Loucy (cell line): ENCODE results near the gene ATP2A2.

ENCODE experiments used
- H2AFZ ChIP-seq: fragments of 200-600 bp; sonication (generic); 2 replicates; pipeline ENCODE4 v1.6.0; 2016; ENCODE audit warnings: antibody characterized with exemption, mild to moderate bottlenecking, low read length, moderate library complexity
- H3F3A ChIP-seq: fragments of 200-600 bp; 2 replicates; pipeline ENCODE4 v1.6.0; 2016; ENCODE audit warnings: antibody characterized with exemption, low read depth, mild to moderate bottlenecking
- H3K27me3 ChIP-seq: fragments of 200-600 bp; sonication (generic); 2 replicates; pipeline ENCODE4 v1.6.1; 2014; ENCODE audit warnings: low read length, mild to moderate bottlenecking; ENCODE audit not compliant: insufficient read depth, poor library complexity, severe bottlenecking
- H3K36me3 ChIP-seq: fragments of 200-600 bp; sonication (generic); 2 replicates; pipeline ENCODE4 v1.6.1; 2016; ENCODE audit warnings: low read length; ENCODE audit not compliant: insufficient read depth
- H3K4me1 ChIP-seq: fragments of 200-600 bp; sonication (generic); 2 replicates; pipeline ENCODE4 v1.5.1; 2014; ENCODE audit warnings: low read length, mild to moderate bottlenecking; ENCODE audit not compliant: insufficient read depth, poor library complexity, severe bottlenecking
- H3K4me2 ChIP-seq: fragments of 200-600 bp; sonication (generic); 2 replicates; pipeline ENCODE4 v1.6.0; 2014; ENCODE audit warnings: antibody characterized with exemption, low read length, low read depth, mild to moderate bottlenecking; ENCODE audit not compliant: poor library complexity, severe bottlenecking
- H3K4me3 ChIP-seq: fragments of 200-600 bp; sonication (generic); 2 replicates; pipeline ENCODE4 v1.5.1; 2014; ENCODE audit warnings: low read length, mild to moderate bottlenecking, mixed read lengths; ENCODE audit not compliant: poor library complexity, severe bottlenecking
- H3K79me2 ChIP-seq: fragments of 200-600 bp; sonication (generic); 2 replicates; pipeline ENCODE4 v1.6.1; 2014; ENCODE audit warnings: low read length; ENCODE audit not compliant: insufficient read depth
- H3K9ac ChIP-seq: fragments of 200-600 bp; sonication (generic); 2 replicates; pipeline ENCODE4 v1.6.0; 2014; ENCODE audit warnings: mild to moderate bottlenecking, low read depth, low read length, moderate library complexity; ENCODE audit not compliant: poor library complexity, severe bottlenecking
- H3K9me2 ChIP-seq: fragments of 200-600 bp; sonication (generic); replicated peaks from 2 replicates; pipeline ENCODE4 v1.6.1; 2016; ENCODE audit warnings: low read depth, low read length, mixed read lengths
- H3K9me3 ChIP-seq: fragments of 200-600 bp; sonication (generic); 2 replicates; pipeline ENCODE4 v1.6.1; 2014; ENCODE audit warnings: mild to moderate bottlenecking, antibody characterized with exemption, low read length, low read depth; ENCODE audit not compliant: insufficient read depth
- H4K20me1 ChIP-seq: fragments of 200-600 bp; sonication (generic); 2 replicates; pipeline ENCODE4 v1.6.0; 2014; ENCODE audit warnings: antibody characterized with exemption, low read length, mild to moderate bottlenecking; ENCODE audit not compliant: insufficient read depth, poor library complexity, severe bottlenecking
- EZH2phosphoT487 ChIP-seq: fragments of 200-600 bp; IDR thresholded peaks from 2 replicates; pipeline ENCODE4 v1.6.1; 2018; ENCODE audit warnings: antibody characterized with exemption, mild to moderate bottlenecking, moderate library complexity, borderline replicate concordance
- TF ChIP-seq, protein P1 (sequence below): fragments of 200-600 bp; sonication (generic); conservative IDR thresholded peaks from 2 replicates; pipeline ENCODE4 v1.5.1; 2014; ENCODE audit warnings: mild to moderate bottlenecking, antibody characterized with exemption, low read length

Gene ATP2A2

DNA sequence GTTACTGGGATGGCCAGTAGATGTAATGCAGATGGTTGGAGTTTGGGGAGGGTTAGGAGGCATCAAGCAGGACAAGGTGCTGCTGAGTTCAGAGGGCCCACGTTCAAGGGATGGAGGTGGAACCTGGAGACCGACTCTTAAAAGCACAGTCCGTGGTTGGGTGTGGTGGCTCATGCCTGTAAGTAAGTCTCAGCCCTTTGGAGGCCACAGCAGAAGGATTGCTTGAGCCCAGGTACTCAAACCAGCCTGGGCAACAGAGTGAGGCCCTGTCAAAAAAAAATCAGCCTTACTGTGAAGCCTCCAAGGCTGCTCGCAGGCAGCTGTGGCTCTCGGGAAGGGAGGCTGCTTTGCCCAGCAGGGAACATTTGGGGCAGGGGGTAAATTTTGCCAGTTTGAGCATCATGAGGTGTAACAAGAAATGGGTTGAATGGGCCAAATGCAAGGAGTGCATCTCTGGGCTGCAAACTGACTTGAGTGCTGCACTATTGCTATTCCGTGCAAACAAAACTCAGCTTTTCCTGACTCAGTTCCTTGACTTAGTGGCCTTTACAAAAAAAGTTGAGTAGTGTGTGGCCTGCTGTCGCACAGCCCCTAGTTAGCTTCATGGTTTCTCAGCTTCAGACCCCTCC, 67.5 kb downstream of the ATP2A2 start:
- Histone ChIP-seq H3K9me3 (no peaks in the 10 kb centered on the region), H3F3A (no peaks in the 10 kb centered on the region), H3K4me3 (no peak overlapping the region), H3K4me1 (no peaks in the 10 kb centered on the region), H3K9ac (no peak overlapping the region), H4K20me1 (no peaks in the 10 kb centered on the region), H3K79me2 (no peaks in the 10 kb centered on the region), H3K27me3 (no peaks in the 10 kb centered on the region), H3K36me3 (peaks cover 65% of the 10 kb centered on the region), H2AFZ (no peak overlapping the region), H3K9me2 (no peaks in the 10 kb centered on the region), H3K4me2 (no peak overlapping the region)
- TF ChIP-seq, protein P1, sequence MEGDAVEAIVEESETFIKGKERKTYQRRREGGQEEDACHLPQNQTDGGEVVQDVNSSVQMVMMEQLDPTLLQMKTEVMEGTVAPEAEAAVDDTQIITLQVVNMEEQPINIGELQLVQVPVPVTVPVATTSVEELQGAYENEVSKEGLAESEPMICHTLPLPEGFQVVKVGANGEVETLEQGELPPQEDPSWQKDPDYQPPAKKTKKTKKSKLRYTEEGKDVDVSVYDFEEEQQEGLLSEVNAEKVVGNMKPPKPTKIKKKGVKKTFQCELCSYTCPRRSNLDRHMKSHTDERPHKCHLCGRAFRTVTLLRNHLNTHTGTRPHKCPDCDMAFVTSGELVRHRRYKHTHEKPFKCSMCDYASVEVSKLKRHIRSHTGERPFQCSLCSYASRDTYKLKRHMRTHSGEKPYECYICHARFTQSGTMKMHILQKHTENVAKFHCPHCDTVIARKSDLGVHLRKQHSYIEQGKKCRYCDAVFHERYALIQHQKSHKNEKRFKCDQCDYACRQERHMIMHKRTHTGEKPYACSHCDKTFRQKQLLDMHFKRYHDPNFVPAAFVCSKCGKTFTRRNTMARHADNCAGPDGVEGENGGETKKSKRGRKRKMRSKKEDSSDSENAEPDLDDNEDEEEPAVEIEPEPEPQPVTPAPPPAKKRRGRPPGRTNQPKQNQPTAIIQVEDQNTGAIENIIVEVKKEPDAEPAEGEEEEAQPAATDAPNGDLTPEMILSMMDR = no peak
- TF ChIP-seq EZH2phosphoT487 = no peak

DNA sequence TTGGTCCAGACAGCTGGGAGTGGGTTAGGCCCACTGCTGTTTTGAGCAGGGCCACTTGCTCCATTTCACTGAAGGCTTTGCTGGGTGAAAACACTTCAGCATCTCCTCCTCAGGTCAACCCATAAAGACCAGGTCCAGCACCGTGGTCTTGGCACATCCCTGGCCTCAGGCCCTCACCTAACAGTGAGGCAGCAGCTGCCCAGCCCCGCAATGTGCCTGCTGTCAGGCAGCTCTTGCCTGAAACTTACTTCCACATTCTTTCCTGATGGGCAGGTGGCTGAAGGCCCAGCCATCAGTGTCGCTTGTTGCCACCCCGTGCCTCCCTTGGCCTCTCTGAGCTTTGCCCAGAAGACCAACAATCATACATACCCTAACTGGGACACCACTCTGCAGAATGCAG, 68.0 kb downstream of the ATP2A2 start:
- no peaks in the 10 kb centered on the region for H3F3A ChIP-seq
- no peaks in the 10 kb centered on the region for H3K27me3 ChIP-seq
- H3K4me3 ChIP-seq = no peak overlapping the region
- no peak for TF ChIP-seq EZH2phosphoT487
- TF ChIP-seq, protein P1 = no peak
- no peaks in the 10 kb centered on the region for H3K79me2 ChIP-seq
- no peaks in the 10 kb centered on the region for H3K9me2 ChIP-seq
- H3K9me3 ChIP-seq = no peaks in the 10 kb centered on the region
- H3K36me3 ChIP-seq = peaks cover 59% of the 10 kb centered on the region; the same call in 1 of the 2 replicates
- no peaks in the 10 kb centered on the region for H3K4me1 ChIP-seq
- no peaks in the 10 kb centered on the region for H4K20me1 ChIP-seq
- no peak overlapping the region for H3K4me2 ChIP-seq
- no peak overlapping the region for H3K9ac ChIP-seq
- H2AFZ ChIP-seq = no peak overlapping the region

DNA sequence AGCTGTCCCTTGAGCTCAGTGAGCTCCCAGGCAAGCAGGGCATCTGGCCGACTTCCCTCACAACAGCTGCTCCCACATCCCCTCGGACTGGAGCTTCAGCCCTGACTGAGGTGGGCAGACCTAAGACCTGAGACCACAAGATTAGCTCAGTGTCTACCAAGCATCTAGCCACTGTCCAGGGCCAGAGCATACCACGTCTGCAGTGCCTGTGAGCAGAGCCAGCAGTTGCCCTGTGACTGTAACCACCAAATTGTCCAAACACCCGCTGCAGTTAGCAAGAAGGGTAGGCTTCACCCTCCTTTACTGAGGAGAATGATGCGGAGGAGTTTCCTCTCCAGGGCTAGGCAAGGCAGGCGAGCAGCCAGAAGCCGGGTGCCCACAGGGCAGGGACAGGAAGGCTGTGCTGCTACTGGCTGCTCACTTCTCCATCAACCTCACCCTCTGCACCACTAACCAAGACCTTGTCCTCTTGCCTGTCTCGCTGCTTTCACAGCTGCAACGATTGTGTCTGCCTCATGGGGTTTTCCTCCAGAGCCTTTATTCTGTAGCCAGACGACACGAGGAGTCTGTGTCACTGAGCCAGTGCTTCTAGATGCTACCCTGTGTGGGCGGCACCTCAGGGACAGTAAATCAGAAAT, 68.6 kb downstream of the ATP2A2 start:
- TF ChIP-seq, protein P1 = no peak
- TF ChIP-seq EZH2phosphoT487 = no peak
- Histone ChIP-seq H3K4me3 (no peak overlapping the region), H3K9ac (no peak overlapping the region), H3F3A (no peaks in the 10 kb centered on the region), H3K27me3 (no peaks in the 10 kb centered on the region), H3K9me2 (no peaks in the 10 kb centered on the region), H3K4me1 (no peaks in the 10 kb centered on the region), H3K79me2 (no peaks in the 10 kb centered on the region), H3K9me3 (no peaks in the 10 kb centered on the region), H4K20me1 (no peaks in the 10 kb centered on the region), H3K4me2 (no peak overlapping the region), H2AFZ (no peak overlapping the region), H3K36me3 (peaks cover 54% of the 10 kb centered on the region; the same call in 1 of the 2 replicates)
